ENCODE data around the gene MMP14. TPM values are rescaled to one million over a fixed set of nuclear protein-coding genes. Genes with fewer than 3 reads are reported as not detected.

Gene MMP14
- total and polyA plus RNA-seq, 9 of the 15 experiments (the other 6 are each of a cell fraction or from before 2014, with no cell fraction given): 0.36 to 5.8 (median 1.3) TPM; not detected in 2

GRCh38 chr14:22845821-22846625, 9.6 kb downstream of the MMP14 start:
- Histone ChIP-seq H3K36me3 (ENCODE audit: control insufficient read depth, insufficient read depth, low read length) (no peaks in the 10 kb centered on the region), H3K79me2 (ENCODE audit: control insufficient read depth, insufficient read depth, low read length) (no peaks in the 10 kb centered on the region), H3K4me3 (no peak overlapping the region), H3K27ac (ENCODE audit: extremely low read depth, low read depth, low read length) (no peak overlapping the region), H3K27me3 (ENCODE audit: control insufficient read depth in 2 of 2, insufficient read depth in 2 of 2, low read length in 2 of 2) (no peaks in the 10 kb centered on the region), H3K4me1 (replicated peaks in 1 of 2; ENCODE audit: control insufficient read depth in 2 of 2, insufficient read depth in 2 of 2, low read length in 2 of 2) (peaks cover 5 to 29% of the 10 kb centered on the region in 2 experiments; a peak in 2 of 5 replicates), H4K20me1 (replicated peaks; ENCODE audit: control insufficient read depth, insufficient read depth, low read length) (no peaks in the 10 kb centered on the region), H3K4me2 (ENCODE audit: insufficient read depth, low read length) (no peak overlapping the region), H3K9me1 (ENCODE audit: control insufficient read depth, insufficient read depth, low read length) (no peaks in the 10 kb centered on the region), H3K9me3 (replicated peaks; ENCODE audit: control insufficient read depth, insufficient read depth, low read depth, low read length) (no peaks in the 10 kb centered on the region), H3K9ac (ENCODE audit: insufficient read depth in 1 of 2, low read depth in 2 of 2, low read length in 2 of 2) (no peak overlapping the region), H2AFZ (ENCODE audit: low read depth, low read length) (no peak overlapping the region)
- in situ Hi-C loops (cut with MboI) (loop anchor here (10.0 kb wide), 2 partner anchors 191 to 281 kb away; no protein-coding TSS in a partner anchor), intact Hi-C loops (cut with micrococcal nuclease) (no loop called here)
- no TSS peak for BruUV-seq (replicated peaks)
- FAIRE-seq (no peak), ATAC-seq (no peak), DNase-seq (ENCODE audit: extremely low read depth in 1 of 4, low spot score in 3 of 4) (no peak)
- WGBS (ENCODE audit: insufficient coverage, low coverage, missing lambda C conversion rate): 68% methylated on average over 18 of the region's 26 CpGs
- ChIA-PET POLR2A (no interaction called here), CTCF (ENCODE audit: low intra/inter-chr PET ratio) (no interaction called here)
- no peak for TF ChIP-seq NR2C2 (CRISPR knock-in tag; IDR thresholded peaks at IDR 0.05)
- peak; percentile 59; the same call in 1 of the 2 replicates for TF ChIP-seq NR2C2 (tag; IDR thresholded peaks at IDR 0.05)
- TF ChIP-seq, protein P1, sequence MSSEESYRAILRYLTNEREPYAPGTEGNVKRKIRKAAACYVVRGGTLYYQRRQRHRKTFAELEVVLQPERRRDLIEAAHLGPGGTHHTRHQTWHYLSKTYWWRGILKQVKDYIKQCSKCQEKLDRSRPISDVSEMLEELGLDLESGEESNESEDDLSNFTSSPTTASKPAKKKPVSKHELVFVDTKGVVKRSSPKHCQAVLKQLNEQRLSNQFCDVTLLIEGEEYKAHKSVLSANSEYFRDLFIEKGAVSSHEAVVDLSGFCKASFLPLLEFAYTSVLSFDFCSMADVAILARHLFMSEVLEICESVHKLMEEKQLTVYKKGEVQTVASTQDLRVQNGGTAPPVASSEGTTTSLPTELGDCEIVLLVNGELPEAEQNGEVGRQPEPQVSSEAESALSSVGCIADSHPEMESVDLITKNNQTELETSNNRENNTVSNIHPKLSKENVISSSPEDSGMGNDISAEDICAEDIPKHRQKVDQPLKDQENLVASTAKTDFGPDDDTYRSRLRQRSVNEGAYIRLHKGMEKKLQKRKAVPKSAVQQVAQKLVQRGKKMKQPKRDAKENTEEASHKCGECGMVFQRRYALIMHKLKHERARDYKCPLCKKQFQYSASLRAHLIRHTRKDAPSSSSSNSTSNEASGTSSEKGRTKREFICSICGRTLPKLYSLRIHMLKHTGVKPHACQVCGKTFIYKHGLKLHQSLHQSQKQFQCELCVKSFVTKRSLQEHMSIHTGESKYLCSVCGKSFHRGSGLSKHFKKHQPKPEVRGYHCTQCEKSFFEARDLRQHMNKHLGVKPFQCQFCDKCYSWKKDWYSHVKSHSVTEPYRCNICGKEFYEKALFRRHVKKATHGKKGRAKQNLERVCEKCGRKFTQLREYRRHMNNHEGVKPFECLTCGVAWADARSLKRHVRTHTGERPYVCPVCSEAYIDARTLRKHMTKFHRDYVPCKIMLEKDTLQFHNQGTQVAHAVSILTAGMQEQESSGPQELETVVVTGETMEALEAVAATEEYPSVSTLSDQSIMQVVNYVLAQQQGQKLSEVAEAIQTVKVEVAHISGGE (CRISPR knock-in tag; IDR thresholded peaks at IDR 0.05): no peak
- no peak for TF ChIP-seq SMARCA5 (IDR thresholded peaks at IDR 0.05)
- TF ChIP-seq BRCA1 (IDR thresholded peaks at IDR 0.05): no peak
- no peak for TF ChIP-seq BRCA1 (CRISPR knock-in tag; IDR thresholded peaks at IDR 0.05)
- no peak for TF ChIP-seq TCF3 (CRISPR knock-in tag; IDR thresholded peaks at IDR 0.05)
- peak; percentile 78 for TF ChIP-seq NR2C1 (IDR thresholded peaks at IDR 0.05)
- TF ChIP-seq NR2C1 (tag; IDR thresholded peaks at IDR 0.05): peak; percentile 79
- no peak for TF ChIP-seq MAZ (CRISPR knock-in tag; conservative IDR thresholded peaks at IDR 0.05 in 1 of 2, IDR thresholded peaks at IDR 0.05 in 1 of 2)

All from K562 (cell line).